DOHH2 (cell line): Measurements from ENCODE around the gene FOXN3.
A peak's percentile ranks its signal among the peaks of the same experiment; 100 is the strongest.

Experiments used
- H3F3A ChIP-seq: fragments of 200-600 bp; sonication (generic), shearing (Covaris generic); 2 replicates; pipeline ENCODE4 v1.6.0; 2016; ENCODE audit warnings: antibody characterized with exemption, mild to moderate bottlenecking; ENCODE audit not compliant: control insufficient read depth, insufficient read depth
- H3K27ac ChIP-seq: fragments of 200-600 bp; sonication (generic); 2 replicates; pipeline ENCODE4 v1.5.1; 2014; ENCODE audit warnings: low read depth, mild to moderate bottlenecking, low read length, moderate library complexity
- H3K27me3 ChIP-seq: fragments of 200-600 bp; sonication (generic); 2 replicates; pipeline ENCODE4 v1.6.1; 2014; ENCODE audit warnings: mild to moderate bottlenecking, low read length, mixed read lengths; ENCODE audit not compliant: control insufficient read depth
- H3K36me3 ChIP-seq: fragments of 200-600 bp; sonication (generic); 2 replicates; pipeline ENCODE4 v1.6.1; 2014; ENCODE audit warnings: mild to moderate bottlenecking, low read length, moderate library complexity, mixed read lengths; ENCODE audit not compliant: control insufficient read depth
- H3K4me1 ChIP-seq: fragments of 200-600 bp; sonication (generic); 2 replicates; pipeline ENCODE4 v1.6.1; 2014; ENCODE audit warnings: mild to moderate bottlenecking, low read length, mixed read lengths; ENCODE audit not compliant: control insufficient read depth
- H3K4me2 ChIP-seq: fragments of 200-600 bp; sonication (generic); 2 replicates; pipeline ENCODE4 v1.6.0; 2014; ENCODE audit warnings: mild to moderate bottlenecking, low read length, moderate library complexity
- H3K4me3 ChIP-seq: fragments of 200-600 bp; sonication (generic); 2 replicates; pipeline ENCODE4 v1.5.1; 2014; ENCODE audit warnings: mild to moderate bottlenecking, low read length, mixed read lengths
- H3K79me2 ChIP-seq: fragments of 200-600 bp; sonication (generic); 2 replicates; pipeline ENCODE4 v1.6.1; 2014; ENCODE audit warnings: mild to moderate bottlenecking, low read length, mixed read lengths; ENCODE audit not compliant: control insufficient read depth
- H3K9me2 ChIP-seq: fragments of 200-600 bp; sonication (generic); replicated peaks from 2 replicates; pipeline ENCODE4 v1.6.1; 2014; ENCODE audit warnings: mild to moderate bottlenecking, low read length, mixed read lengths; ENCODE audit not compliant: control insufficient read depth
- H3K9me3 ChIP-seq: fragments of 200-600 bp; sonication (generic); 2 replicates; pipeline ENCODE4 v1.6.1; 2014; ENCODE audit warnings: antibody characterized with exemption, low read length, mixed read lengths; ENCODE audit not compliant: control insufficient read depth, insufficient read depth
- H4K20me1 ChIP-seq: fragments of 200-600 bp; sonication (generic); 2 replicates; pipeline ENCODE4 v1.6.0; 2014; ENCODE audit warnings: low read depth, mild to moderate bottlenecking, antibody characterized with exemption, low read length, moderate library complexity; ENCODE audit not compliant: control insufficient read depth, insufficient read depth
- EZH2phosphoT487 ChIP-seq: fragments of 200-600 bp; sonication (generic); IDR thresholded peaks from 2 replicates; pipeline ENCODE4 v1.6.1; 2017; ENCODE audit warnings: borderline replicate concordance, mild to moderate bottlenecking, antibody characterized with exemption, low read length, moderate library complexity, mixed read lengths
- TF ChIP-seq, protein P1 (sequence below): fragments of 200-600 bp; sonication (generic); IDR thresholded peaks from one replicate; pipeline ENCODE4 v1.5.1; 2014; ENCODE audit warnings: antibody characterized with exemption, mild to moderate bottlenecking, low read depth, low read length; ENCODE audit not compliant: poor library complexity, severe bottlenecking

FOXN3 gene

DNA sequence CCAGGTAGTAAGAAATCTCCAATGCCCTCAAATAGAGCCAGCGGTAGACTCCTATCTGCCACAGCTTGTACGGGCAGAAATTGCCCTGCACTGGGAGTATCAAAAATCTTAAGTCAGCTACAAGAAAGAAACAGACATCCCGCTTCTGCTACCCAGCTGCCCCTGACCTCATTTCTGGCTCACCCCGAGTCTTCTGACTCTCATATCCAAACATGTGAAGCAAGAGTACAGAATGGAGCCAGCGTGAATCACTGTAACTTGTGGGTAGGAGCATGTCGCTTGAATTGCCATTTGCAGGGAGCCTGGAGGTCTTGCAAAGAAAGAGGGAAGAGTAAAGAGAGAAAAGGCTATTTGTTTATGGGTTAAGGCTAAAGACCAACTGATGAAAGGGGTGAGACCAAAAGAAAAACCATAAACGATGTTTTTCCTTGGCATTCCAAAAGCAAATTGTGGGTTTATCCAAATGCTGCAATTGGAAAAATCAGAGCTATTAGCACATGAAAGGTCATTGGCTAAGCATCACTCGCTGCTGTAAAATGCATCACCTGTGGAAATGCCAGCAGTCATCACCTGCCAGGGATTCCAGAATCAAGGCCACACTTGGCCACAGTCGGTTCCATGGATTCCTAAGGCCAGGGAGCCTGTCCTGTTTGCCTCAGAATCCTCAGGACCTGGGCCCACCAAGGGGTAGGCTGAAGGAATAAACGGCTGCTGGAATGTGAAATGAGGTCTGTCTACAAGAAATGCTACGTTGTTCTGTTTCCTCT, 86.6 kb downstream of the FOXN3 start:
- peak overlapping the region; percentile 58 for H3K4me3 ChIP-seq
- H3K36me3 ChIP-seq: peaks cover 2% of the 10 kb centered on the region; the same call in 1 of the 2 replicates
- peaks cover 25% of the 10 kb centered on the region for H3K79me2 ChIP-seq
- no peaks in the 10 kb centered on the region for H3K27me3 ChIP-seq
- H3K4me2 ChIP-seq: peak overlapping the region; percentile 79
- H3K9me3 ChIP-seq: no peaks in the 10 kb centered on the region
- no peaks in the 10 kb centered on the region for H3K9me2 ChIP-seq
- peaks cover 75% of the 10 kb centered on the region for H3K4me1 ChIP-seq
- TF ChIP-seq, protein P1, sequence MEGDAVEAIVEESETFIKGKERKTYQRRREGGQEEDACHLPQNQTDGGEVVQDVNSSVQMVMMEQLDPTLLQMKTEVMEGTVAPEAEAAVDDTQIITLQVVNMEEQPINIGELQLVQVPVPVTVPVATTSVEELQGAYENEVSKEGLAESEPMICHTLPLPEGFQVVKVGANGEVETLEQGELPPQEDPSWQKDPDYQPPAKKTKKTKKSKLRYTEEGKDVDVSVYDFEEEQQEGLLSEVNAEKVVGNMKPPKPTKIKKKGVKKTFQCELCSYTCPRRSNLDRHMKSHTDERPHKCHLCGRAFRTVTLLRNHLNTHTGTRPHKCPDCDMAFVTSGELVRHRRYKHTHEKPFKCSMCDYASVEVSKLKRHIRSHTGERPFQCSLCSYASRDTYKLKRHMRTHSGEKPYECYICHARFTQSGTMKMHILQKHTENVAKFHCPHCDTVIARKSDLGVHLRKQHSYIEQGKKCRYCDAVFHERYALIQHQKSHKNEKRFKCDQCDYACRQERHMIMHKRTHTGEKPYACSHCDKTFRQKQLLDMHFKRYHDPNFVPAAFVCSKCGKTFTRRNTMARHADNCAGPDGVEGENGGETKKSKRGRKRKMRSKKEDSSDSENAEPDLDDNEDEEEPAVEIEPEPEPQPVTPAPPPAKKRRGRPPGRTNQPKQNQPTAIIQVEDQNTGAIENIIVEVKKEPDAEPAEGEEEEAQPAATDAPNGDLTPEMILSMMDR: no peak
- TF ChIP-seq EZH2phosphoT487: no peak
- no peaks in the 10 kb centered on the region for H4K20me1 ChIP-seq
- H3F3A ChIP-seq: peaks cover 20% of the 10 kb centered on the region
- peak overlapping the region; percentile 96 for H3K27ac ChIP-seq

DNA sequence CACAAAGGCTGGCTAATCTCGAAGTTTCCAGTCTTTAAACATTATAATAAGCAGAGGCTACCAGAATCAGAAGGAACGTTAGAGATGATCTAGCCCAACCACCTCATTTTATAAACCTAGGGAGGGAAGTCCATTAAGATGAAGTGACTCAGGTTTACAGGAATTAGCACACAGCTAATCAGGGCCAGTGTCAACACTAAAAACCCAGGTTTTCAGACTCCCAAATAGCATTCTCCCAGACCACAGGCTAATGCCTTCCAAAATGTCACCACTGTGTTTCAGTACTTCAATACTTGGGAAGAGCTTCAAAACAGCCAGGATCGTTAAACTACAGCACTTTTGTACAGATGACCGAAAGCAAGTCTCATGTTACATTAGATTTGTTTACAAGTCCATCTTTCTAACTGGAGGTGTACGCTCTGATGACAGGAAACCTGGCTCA, 89.2 kb downstream of the FOXN3 start:
- Histone ChIP-seq H3K27me3 (no peaks in the 10 kb centered on the region), H3K27ac (no peak overlapping the region), H3K9me3 (no peaks in the 10 kb centered on the region), H3K4me3 (no peak overlapping the region), H3K4me2 (no peak overlapping the region), H3K36me3 (peaks cover 3% of the 10 kb centered on the region; the same call in 1 of the 2 replicates), H3K79me2 (peaks cover 23% of the 10 kb centered on the region), H3F3A (peaks cover 19% of the 10 kb centered on the region), H3K9me2 (no peaks in the 10 kb centered on the region), H4K20me1 (no peaks in the 10 kb centered on the region), H3K4me1 (peaks cover 77% of the 10 kb centered on the region)
- TF ChIP-seq, protein P1: no peak
- no peak for TF ChIP-seq EZH2phosphoT487

DNA sequence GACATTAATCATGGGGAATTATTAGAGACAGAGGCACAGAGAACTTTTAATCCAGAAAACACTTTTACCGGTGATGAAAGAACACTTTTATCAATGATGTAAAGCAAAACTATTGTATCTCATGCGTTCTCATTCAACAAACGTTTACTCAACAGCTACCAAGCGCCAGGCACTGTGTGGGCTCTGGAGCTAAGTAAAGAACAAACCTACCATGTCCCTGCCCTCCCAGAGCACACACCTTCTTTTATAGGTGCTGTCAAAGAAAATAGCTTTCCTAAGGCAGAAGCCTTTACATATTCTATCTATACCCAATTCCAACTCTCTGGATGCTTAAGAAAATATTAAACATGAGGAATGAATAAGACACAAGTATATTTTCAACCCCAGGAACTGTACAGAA, 91.1 kb downstream of the FOXN3 start:
- H4K20me1 ChIP-seq: no peaks in the 10 kb centered on the region
- no peak overlapping the region for H3K27ac ChIP-seq
- no peak overlapping the region for H3K4me2 ChIP-seq
- H3K4me1 ChIP-seq: peaks cover 61% of the 10 kb centered on the region
- H3K79me2 ChIP-seq: peaks cover 26% of the 10 kb centered on the region
- TF ChIP-seq EZH2phosphoT487: no peak
- TF ChIP-seq, protein P1: no peak
- H3K9me3 ChIP-seq: no peaks in the 10 kb centered on the region
- H3K27me3 ChIP-seq: no peaks in the 10 kb centered on the region
- no peaks in the 10 kb centered on the region for H3K9me2 ChIP-seq
- no peak overlapping the region for H3K4me3 ChIP-seq
- 0 out of 2 replicates have a peak, but pooled peaks cover 3% of the 10 kb centered on the region for H3K36me3 ChIP-seq
- H3F3A ChIP-seq: peaks cover 3% of the 10 kb centered on the region; the same call in 1 of the 2 replicates
